Pons (tissue), 1 donor: ENCODE measurements around the gene SRP72.
"Not testable (repeated sequence)": the region's sequence is repeated elsewhere in the genome, so short reads cannot be mapped to it uniquely, and the experiment has no call there.

Experiments used
- DNase-seq: peaks from one replicate; pipeline ENCODE4 v3.0.0-alpha.2; 2016; ENCODE audit warnings: low spot score

SRP72 gene

DNA sequence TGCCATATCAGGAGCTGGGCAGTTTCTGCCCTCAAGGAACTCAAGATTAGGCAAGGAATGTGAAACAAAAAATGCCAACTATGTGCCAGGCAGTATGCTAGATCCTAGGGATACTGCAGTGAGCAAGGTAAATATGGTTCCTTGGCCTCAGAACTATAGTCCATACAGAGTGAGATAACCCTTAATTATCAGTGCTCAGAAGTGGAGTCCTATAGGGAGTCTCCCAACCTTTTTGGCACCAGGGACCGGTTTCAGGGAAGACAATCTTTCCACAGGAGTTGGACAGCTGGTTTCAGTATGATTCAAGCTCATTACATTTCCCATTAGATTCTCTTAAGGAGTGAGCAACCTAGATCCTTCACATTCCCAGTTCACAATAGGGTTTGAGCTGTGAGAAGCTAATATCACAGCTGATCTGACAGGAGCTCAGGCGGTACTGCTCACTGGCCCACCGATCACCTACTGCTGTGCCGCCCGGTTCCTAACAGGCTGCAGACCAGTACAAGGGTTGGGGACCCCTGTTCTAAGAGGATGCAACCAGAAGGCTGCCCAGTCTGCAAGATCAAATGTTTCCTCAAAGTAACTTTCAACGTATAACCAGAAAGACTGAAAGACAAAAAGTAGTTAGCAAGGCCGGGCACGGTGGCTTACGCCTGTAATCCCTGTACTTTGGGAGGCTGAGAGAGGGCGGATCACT is 1.7 kb upstream of the SRP72 start:
- no peak for DNase-seq

DNA sequence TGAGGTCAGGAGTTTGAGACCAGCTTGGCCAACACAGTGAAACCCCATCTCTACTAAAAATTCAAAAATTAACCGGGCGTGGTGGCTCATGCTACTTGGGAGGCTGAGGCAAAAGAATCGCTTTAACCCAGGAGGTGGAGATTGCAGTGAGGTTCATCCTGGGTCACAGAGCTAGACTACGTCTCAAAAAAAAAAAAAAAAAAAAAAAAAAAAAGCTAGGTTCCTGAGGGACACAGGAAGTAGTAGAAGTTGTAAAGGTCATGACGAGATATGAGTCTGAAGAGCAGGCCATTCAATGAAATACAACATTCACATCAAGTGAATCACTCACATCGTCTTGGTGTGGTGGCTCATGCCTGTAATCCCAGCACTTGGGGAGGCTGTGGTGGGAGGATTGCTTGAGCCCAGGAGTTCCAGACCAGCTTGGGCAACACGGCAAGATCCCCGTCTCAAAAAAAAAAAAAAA is 1.1 kb upstream of the SRP72 start:
- not testable (repeated sequence) for DNase-seq

DNA sequence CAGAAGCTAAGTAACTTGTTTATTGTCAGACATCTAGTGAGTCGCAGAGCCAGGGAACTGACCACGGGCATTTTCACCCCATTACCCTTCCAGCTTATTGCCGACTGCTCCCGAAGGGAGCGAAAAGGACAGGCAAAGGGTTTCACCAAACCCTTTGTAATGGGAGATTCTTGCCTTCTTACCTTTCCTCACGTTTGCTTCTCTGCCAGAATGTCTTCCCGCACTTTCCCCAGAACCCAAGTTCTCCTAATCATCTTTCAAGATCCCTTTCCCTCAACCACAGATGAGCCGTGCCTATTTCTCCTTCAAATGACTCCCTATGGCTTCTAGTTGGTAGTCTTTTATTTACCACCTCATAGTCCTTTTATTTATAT is 520 bp upstream of the SRP72 start:
- DNase-seq: no peak

DNA sequence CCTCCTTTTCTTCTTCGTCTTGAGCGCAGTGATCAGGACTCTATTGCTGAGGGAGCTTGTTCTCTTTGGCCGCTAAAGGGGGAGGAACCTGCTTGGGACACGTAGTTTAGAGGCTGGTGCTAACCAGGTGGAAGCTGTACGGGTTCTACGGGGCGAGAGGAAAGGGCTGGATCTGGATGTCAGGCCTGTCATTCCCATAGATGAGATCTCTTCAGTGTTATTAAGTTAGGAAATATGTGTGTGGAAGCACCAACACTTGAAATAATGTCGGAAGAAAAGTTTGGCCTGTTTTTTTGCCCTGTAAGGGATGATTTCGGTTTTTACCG is 643 bp downstream of the SRP72 start:
- DNase-seq: peak; percentile 46

DNA sequence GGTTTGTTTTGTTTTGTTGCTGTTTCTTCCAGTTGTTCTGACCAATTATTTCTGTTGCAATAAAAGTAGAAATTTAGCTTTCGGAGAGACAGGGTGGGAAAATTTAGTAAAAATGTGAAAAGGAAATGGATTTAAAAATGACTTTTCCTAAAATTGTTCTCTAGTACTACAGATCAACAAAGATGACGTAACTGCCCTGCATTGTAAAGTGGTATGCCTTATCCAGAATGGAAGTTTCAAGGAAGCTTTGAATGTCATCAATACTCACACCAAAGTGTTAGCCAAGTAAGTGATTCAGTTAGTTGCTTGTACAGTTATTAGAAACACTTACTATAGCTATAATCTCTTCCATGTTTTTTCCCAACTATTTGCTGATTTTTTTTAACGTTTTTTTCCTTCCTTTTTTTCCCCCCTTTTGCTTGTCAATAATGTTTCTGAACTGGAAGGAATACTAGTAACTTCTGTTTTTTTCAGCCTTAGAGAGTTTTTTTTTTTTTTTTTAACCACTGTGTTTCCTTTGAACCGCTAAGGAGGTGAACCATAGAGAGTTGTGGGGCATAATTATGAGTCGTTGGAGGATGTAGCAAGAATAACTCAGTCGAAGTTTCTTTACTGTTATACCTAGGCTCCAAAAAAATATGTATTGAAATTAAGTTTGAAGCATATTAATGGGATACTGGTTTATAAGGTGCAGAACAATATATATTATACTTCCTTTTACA is 2.2 kb downstream of the SRP72 start:
- no peak for DNase-seq

DNA sequence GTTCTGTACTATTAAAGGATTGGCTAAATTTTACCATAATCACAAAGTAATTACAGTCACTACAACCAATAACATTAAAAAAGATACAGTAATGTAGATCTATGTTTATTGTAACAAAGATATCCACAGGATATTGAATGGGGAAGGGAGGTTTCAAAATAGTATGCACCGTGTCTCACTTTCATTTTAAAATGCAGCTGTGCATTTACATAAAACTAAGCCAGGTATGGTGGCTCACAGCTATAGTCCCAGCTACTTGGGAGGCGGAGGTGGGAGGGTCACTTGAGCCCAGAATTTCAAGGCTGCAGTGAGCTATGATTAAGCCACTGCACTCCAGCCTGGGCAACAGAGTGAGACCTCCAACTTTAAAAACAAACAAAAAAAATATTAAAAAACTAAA is 8.5 kb downstream of the SRP72 start:
- no peak for DNase-seq

DNA sequence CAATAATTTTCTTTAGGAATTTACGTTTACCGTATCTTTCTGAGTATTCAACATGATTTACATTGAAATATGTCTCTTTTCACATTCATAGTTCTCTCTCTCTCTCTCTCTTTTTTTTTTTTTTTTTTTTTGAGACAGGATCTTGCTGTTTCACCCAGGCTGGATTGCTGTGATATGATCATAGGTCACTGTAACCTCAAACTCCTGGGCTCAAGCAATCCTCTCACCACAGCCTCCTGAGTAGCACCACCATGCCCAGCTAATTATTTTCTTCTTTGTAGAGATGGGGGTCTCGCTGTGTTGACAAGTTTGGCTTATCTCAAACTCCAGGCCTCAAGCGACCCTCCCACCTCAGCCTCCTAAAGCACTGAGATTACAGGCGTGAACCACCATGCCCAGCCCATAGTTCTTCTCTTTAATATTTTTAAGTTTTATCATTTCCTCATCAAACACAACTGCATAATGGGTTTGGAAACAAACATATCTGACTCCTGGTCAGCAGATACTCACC is 9.8 kb downstream of the SRP72 start:
- no peak for DNase-seq

DNA sequence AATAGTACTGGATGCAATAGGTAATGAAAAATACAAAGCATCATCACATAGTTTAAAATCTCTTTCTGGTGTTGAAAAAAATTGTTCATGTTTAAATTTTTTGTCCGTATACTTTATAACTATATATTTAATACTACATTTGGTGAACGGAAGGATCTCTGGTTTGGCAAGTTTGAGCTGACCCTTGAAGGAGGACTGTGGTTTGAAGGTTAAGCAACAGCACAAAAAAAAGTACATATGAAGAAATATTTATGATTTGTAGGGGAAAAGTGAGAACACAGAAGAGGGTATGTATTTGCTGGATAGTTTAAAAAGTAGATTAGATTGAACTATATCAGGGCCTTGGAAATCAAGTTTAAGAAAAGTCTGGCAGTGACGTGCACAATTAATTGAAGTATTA is 13.3 kb downstream of the SRP72 start:
- no peak for DNase-seq

DNA sequence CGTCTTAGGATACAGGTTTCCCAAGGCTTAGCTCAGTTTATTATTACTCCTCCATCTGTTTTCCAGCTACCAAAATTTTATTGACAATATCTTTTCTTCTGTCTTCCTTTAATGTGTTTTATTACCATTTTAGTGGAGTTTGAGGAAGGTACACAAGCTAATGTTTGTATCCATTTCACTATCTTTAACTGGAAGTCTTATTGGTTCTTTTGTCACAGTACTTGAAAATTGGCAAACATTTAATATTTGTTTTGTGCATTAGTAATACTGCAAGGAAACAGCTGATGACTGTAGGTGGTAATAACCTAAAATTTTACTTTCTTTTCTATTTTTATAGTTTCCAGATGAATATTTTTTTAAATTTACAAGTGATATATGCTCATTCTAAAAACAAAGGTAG is 28.8 kb downstream of the SRP72 start:
- DNase-seq: no peak

DNA sequence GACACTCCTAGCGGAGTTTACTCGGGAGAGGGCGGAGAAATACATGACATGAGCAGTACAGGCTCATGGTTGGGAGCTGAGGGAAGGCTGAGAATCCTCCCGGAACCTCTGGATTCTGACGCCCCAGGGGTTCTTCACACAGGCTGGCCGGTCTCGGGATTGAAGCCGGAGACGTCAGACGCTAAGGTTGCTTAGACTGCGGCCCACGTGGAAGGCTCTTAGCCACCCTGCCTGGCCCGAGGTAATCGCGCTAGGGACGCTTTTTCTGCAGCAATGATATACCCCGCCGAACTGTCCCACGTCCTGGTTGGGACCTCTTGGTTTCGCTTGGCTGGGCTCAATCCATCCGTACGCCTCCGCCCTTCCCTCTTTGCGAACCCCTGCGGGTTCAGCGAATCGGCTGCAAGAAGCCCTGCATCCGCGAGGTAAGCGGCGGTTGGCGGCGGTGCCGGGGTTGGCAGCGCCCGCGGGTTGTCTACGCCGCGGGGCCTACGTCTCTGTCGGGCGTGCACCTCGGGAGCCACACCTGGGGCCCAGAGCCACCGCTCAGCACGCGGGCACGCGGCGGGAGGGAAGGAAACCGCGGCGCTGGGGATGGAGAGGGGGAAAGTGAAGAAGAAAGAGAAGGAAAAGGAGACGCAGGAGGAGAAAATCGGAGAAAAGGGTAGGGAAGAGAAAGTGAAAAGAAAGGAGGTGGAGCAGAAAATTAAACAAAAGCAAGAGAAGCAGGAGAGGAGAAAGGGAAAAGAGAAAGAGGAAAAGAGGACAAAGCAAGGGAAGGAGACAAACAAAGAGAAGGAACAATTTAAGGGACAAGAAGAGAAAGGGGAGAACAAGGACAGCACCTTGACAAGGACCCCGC is 38.1 kb downstream of the SRP72 start, which contains the start of gene ARL9:
Gene ARL9, plus strand, starts transcription at position 523 of the 862 bp plus-strand sequence. Its CDS starts 72 bp downstream, at position 595.
- DNase-seq: peak; percentile 9

DNA sequence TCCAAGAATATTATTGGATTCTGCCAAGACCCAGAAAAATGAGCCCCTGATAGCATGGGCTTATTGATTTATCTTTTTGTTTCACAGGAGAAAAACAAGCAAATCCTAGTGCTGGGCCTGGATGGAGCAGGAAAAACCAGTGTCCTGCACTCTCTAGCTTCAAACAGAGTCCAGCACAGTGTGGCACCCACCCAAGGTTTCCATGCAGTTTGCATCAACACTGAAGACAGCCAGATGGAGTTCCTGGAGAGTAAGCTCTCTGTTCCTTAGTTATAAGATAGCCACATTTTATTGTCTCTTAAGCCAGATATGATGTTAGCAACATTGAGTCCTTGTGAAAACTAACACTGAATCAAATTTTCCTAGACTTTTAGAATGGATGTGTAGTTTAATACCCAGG is 43.7 kb downstream of the SRP72 start:
- DNase-seq: no peak

DNA sequence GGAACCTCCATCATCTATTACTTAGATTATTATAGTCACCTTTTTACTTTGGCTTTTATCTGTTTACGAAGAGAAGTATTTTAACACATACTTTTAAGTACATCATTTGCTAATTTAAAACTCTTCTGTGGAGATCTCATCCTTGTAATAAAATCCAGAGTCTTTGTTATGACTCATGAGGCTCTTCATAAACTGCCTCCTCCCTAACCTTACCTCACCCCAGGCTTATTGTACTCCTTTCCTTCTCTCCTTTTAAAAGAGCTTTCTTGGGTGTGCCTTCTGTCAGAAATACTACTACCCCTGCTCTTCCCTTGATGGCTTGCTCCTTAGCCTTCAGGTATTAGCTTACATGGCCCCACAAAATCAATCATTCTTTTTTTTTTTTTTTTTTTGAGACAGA is 44.7 kb downstream of the SRP72 start:
- DNase-seq: no peak

DNA sequence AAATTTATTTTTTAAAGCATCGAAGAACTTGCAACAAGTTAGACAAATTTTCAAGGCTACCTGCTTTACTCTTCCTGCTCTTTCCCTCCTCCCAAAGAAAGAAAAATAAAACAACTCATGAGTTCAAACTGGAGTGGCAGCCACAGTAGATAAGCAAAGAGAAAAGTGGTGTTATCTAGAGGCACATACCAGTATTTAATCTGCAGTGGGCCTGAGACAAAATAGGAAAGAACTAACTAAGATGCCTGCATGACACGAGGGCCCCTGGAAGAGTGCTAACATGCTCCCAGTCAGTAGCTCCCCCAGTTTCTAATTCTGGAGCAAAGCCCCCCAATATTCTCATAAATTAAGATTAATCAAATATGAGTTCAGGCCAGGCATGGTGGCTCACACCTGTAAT is 46.1 kb downstream of the SRP72 start:
- no peak for DNase-seq

DNA sequence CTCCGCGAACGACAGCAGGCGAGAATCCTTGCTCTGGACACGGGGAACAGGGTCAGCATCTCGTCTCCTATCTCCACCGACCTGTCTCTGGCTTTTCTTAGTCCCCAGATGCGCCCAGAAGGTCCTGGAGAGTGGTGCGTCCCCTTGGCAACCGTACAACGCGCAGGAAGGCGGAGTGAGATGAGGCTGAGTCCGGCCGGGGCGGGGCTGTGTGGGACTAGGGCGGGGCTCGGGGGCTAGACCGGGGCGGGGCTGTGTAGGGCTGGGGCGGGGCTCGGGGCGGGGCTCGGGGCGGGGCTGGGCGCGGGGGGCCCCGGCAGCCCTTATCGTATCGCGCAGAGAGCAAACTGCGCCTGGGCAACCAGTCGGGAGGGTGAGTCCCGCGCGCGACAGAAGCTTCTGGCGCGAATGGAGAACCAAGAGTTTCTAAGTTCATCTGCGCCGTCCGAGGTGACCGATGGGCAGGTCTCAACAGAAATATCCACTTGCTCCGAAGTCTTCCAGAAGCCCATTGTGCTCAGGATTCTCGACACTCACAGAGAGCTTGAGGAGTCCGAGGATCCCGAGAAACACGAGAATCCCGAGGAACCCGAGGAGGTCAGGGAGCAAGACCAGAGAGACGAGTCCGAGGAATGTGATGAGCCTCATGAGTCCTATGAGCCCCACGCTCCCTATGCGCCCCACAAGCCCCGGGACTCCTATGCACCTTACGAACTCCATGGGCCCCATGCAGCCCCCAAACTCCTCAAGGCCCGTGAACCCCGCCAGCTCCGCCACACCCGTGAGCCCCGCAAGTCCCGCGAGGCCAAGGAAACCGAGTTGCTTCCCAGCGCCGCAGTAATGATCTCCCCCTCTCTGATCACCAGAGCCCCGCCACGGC is 63.1 kb downstream of the SRP72 start:
- DNase-seq: peak; percentile 69

DNA sequence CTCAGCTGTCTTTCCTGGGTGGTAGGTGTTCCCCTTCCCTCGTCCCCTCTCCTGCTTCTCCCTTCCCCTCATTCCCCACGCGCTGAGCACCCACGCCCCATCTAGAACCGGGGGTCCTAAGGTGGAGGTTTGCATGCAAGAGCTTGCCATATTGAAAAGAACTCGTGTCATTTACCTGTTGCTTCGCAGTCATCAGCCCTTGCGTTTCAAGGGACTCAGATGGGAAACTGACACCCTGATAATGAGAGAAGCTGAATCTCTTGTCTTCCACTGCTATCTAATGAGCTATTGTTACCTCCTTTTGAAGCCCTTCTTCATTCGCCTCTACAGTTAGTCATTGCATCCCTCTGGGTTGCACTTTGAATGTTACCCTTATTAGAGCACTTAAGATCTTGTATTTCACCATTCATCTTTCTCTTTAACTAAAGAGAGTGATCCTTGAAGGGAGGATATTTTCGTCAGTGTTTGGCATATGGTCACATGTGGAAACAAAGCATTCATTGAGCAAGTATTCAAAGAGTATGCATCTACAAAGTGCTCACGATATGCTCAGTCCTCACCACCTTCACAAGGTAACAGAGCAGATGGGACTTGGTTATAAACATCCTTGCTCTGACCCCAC is 63.8 kb downstream of the SRP72 start:
- peak; percentile 6 for DNase-seq

DNA sequence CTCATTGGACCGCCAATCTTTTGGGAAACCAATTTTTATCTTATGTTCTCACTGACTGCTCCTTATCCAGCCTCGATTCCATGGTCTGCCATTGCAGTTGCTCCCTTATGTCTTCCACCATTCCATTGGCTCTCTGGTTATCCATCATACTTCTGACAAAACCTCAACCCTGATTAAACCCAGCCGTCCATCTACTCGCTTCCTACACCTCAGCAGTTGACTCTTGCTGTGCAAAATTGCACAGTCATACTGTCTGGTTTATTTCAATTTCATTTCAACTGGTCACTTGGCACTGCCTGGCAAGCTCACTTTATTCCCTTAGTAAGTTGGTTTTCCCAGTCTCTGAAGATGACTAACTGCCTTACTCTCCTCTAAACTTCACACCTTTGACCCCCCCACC is 64.4 kb downstream of the SRP72 start:
- DNase-seq: no peak

DNA sequence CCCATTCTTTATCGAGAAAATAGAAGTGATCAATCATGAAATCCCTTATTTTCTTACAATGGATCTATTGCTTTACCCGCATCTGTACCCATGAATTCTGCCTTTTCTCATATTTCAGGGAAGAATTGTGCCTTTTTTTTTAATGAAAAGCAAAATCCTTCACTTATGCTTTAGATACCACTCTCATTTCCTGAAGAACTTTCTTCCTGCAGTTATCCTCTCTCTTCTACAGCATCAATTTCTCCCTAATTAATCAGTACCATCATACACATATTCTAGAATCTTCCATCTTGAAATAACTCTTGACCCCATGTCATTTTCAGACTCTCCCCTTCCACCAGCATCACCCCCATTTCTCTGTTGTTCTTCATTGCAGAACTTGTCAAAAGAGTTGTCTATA is 64.8 kb downstream of the SRP72 start:
- no peak for DNase-seq

DNA sequence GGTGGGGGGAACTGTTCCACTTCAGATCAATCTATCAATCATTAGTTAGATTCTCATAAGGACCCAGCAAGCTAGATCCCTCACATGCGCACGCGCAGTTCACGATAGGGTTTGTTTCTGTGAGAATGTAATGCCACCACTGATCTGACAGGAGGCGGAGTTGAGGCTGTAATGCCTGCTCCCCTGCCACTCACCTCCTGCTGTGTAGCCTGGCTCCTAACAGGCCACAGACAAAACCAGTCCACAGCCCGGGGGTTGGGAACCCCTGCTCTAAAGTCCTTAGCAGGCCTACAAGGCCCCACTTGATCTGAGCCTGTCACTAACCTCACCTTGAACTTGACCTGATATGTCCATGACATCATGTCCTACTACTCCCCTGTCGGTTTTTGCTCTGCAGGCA is 68.5 kb downstream of the SRP72 start:
- DNase-seq: no peak

DNA sequence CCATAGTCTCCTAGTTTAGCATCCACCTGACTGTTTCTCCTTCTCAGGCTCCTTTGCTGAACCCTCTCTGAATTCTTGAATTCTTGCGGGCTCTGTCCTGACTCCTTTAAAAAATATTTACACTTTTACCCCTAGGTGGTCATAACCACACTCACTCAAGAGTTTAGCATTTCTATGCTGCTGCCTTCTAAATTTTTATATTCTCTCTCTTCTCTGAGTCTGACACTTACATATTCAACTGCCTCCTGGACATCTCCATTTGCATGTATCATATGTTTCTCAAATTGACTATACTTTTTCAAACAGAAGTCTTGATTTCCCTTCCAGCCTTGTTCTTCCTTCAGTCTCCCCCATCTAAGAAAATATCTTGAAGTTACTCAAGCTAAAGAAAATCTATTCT is 69.7 kb downstream of the SRP72 start:
- no peak for DNase-seq

DNA sequence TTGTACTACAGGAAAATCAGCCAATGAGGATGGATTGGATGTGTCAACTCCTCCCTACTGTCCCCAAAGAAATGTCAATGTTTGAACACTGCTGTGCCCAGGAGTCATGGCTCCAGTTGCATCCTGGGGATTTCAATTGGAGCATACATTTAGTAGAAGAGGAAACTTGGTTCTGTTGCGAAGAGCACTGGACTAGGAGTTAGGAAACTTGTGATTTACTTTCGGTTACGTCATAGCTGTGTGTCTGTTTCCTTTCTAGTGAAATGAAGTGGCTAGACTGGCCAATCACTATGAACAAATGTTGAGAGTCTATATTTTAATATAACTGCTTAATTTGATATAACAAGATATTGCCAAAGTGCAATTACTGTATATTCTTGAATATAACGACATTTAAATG is 73.4 kb downstream of the SRP72 start:
- DNase-seq: no peak

DNA sequence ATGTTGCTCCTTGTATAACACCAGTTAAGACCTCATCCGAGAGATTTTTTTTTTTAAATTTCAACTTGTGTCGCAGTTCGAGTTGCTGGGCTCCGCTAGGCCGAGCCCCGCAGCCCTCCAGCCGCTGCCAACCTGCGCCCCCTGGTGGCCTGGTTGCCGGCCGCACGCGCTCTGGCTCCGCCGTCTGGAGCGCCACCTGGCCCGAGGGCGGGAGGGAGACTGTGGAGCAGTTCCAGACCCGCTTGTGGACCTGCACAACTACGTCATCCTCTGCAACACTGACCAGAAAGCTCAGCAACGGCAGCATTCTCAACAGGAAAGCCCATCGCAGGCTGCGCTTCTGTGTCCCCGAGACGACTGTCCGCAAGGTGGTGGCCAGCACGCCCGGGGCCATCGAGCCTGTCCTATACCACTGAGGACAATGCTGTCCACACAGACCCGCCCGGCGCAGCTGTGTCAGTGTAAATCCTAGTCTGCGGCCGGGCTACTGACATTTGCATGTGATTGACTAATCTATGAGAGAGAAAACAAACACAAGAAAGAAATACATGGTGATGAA is 77.2 kb downstream of the SRP72 start:
- peak; percentile 81 for DNase-seq
